Activated T-helper 17 cell treated with anti-CD3 and anti-CD28 coated beads, Interleukin-2, amount 50 U/mL, for 72 hours (primary cell): ENCODE results near the gene CCDC40. TPM values are rescaled to one million over a fixed set of nuclear protein-coding genes. Genes with fewer than 3 reads are reported as not detected.

Experiments used
- ATAC-seq: fragments of 150-1000 bp; cut with Tn5 transposase; replicated peaks from 2 replicates; pipeline ENCODE4 v1.10.0; 2021; ENCODE audit warnings: mild to moderate bottlenecking, moderate library complexity
- H3K27ac Mint-ChIP-seq: one replicate; pipeline ENCODE4 v1.8.0; 2022; ENCODE audit warnings: mixed read lengths
- H3K27me3 Mint-ChIP-seq: one replicate; pipeline ENCODE4 v1.8.0; 2022; ENCODE audit warnings: mixed read lengths
- H3K36me3 Mint-ChIP-seq: one replicate; pipeline ENCODE4 v1.8.0; 2022; ENCODE audit warnings: low read depth, mild to moderate bottlenecking, mixed read lengths
- H3K4me1 Mint-ChIP-seq: one replicate; pipeline ENCODE4 v1.8.0; 2022; ENCODE audit warnings: mixed read lengths
- H3K4me3 Mint-ChIP-seq: one replicate; pipeline ENCODE4 v1.8.0; 2022; ENCODE audit warnings: mild to moderate bottlenecking, mixed read lengths
- H3K9me3 Mint-ChIP-seq: one replicate; pipeline ENCODE4 v1.8.0; 2022; ENCODE audit warnings: mixed read lengths
- total RNA-seq, 2 donors: library from RNA; stranded (reverse); gene quantifications; one replicate each; pipeline ENCODE4 v1.2.3, GENCODE V29; 2022

The CCDC40 gene
- total RNA-seq, 2 donors from 2014 or later, result 0.69 TPM; not detected in 1

DNA sequence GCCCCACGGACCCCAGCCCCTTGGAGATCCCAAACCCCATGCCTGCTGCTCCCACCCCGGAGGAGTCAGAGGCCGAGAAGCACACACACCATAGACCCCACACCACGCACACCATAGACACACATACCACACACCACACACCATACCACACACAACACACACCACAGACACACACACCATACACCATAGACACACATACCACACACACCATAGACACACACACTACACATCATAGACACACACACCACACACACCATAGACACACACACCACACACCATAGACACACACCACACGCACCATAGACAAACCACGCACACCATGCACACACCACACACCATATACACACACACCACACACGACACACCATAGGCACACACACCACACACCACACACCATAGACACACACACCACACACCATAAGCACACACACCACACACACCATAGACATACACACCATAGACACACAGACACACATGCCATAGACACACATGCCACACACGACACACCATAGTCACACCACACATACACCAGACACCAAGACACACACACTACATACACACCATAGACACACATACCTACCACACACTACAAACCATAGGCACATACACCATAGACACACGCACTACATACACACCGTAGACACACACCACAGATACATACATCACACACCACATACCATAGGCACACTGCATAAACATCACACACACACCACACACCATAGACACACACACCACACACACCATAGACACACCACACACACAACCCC, 12.1 kb upstream of the CCDC40 start:
- Mint-ChIP-seq H3K4me3 (no peak overlapping the region), H3K9me3 (no peaks in the 10 kb centered on the region), H3K4me1 (no peaks in the 10 kb centered on the region), H3K27me3 (no peaks in the 10 kb centered on the region), H3K36me3 (no peaks in the 10 kb centered on the region), H3K27ac (no peak overlapping the region)
- no peak for ATAC-seq

DNA sequence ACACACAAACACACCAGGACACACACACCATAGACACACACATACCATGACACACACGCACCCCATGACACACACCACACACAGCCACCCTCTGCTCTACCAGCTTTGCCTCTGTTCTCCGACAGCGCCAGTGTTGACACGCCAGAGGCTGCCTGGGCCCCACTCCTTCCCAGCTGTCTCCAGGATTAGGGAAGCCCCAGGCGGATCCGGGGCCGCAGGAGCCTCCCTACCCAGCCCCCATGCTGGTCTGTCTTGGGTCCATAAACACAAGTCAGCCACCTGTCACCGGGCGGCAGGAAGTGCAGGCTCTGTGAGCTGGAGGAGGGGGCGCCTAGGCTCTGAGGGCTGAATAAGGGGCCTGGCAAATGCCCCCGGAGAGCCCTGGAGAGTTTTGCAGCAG, 11.3 kb upstream of the CCDC40 start:
- ATAC-seq, result no peak
- H3K27ac Mint-ChIP-seq, result no peak overlapping the region
- H3K4me1 Mint-ChIP-seq, result no peaks in the 10 kb centered on the region
- no peaks in the 10 kb centered on the region for H3K9me3 Mint-ChIP-seq
- no peaks in the 10 kb centered on the region for H3K27me3 Mint-ChIP-seq
- H3K4me3 Mint-ChIP-seq, result no peak overlapping the region
- H3K36me3 Mint-ChIP-seq, result no peaks in the 10 kb centered on the region

DNA sequence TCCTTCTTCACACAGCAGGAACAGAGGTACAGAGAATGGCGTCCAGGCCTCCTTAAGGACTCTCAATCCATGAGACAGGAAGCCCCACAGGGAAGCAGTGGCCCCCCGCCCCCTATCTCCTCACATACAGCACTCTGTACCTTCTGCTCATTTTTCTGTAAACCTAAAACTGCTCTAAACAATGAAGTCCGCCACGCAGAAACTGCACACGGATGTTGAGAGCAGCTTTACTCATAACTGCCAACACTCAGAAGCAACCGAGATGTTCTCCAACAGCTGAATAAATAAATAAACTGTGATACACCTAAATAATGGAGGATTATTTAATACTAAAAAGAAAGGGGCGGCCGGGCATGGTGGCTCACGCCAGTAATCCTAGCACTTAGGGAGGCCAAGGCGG, 10.6 kb upstream of the CCDC40 start:
- Mint-ChIP-seq H3K4me3 (no peak overlapping the region), H3K9me3 (no peaks in the 10 kb centered on the region), H3K36me3 (no peaks in the 10 kb centered on the region), H3K27me3 (no peaks in the 10 kb centered on the region), H3K4me1 (no peaks in the 10 kb centered on the region), H3K27ac (no peak overlapping the region)
- no peak for ATAC-seq

DNA sequence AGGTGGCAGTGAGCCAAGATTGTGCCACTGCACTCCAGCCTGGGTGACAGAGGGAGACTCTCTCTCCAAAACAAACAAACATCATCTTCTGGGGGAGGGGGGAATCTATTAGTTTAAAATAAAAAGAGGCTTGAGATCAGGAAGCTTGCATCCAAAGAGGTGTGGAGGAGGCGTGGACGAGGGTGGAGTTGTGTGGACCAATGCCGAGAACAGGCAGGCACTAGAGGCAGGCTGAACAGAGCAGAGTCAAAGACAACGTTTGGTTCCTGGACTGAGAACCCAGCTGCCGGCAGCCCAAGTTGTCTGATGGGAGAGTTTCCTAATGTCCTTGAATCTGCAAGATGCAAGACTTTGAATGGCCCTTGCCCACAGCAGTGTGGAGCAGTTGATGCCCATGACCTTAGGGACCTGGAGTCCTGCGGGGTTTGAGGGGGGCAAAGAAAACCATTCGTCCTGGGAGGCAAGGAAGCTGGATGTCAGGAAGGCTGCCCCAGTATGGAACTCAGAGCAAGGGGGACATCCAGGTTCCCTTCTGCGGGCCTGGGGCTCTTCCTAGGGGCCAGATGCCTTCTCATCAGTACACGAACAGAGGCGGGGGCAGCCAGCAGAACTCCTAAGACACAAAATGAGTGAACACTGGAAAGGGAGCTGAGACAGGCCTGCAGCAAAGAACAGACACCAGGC, 9.9 kb upstream of the CCDC40 start:
- Mint-ChIP-seq H3K27me3 (no peaks in the 10 kb centered on the region), H3K9me3 (no peaks in the 10 kb centered on the region), H3K36me3 (no peaks in the 10 kb centered on the region), H3K27ac (no peak overlapping the region), H3K4me1 (no peaks in the 10 kb centered on the region), H3K4me3 (no peak overlapping the region)
- no peak for ATAC-seq

GRCh38 chr17:80027043-80027435, 9.4 kb upstream of the CCDC40 start:
- no peaks in the 10 kb centered on the region for H3K27me3 Mint-ChIP-seq
- H3K36me3 Mint-ChIP-seq, result no peaks in the 10 kb centered on the region
- no peaks in the 10 kb centered on the region for H3K9me3 Mint-ChIP-seq
- no peak overlapping the region for H3K4me3 Mint-ChIP-seq
- no peak for ATAC-seq
- H3K4me1 Mint-ChIP-seq, result no peaks in the 10 kb centered on the region
- H3K27ac Mint-ChIP-seq, result no peak overlapping the region

DNA sequence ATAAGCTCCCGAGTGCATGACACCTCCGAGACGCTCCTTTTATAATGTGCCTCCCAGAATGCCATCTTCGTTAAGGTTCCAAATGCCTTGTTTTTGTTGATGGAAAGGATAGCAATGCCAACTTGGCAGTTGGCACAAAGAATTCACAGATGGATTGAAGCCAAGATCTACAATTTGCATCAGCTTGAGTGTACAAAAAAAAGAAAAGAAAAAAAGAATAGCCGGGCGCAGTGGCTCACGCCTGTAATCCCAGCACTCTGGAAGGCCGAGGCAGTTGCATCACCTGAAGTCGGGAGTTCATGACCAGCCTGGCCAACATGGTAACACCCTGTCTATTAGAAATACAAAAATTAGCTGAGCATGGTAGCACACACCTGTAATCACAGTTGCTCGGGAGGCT, 8.4 kb upstream of the CCDC40 start:
- Mint-ChIP-seq H3K4me1 (no peaks in the 10 kb centered on the region), H3K27ac (no peak overlapping the region), H3K4me3 (no peak overlapping the region), H3K9me3 (no peaks in the 10 kb centered on the region), H3K36me3 (no peaks in the 10 kb centered on the region), H3K27me3 (no peaks in the 10 kb centered on the region)
- ATAC-seq, result no peak

DNA sequence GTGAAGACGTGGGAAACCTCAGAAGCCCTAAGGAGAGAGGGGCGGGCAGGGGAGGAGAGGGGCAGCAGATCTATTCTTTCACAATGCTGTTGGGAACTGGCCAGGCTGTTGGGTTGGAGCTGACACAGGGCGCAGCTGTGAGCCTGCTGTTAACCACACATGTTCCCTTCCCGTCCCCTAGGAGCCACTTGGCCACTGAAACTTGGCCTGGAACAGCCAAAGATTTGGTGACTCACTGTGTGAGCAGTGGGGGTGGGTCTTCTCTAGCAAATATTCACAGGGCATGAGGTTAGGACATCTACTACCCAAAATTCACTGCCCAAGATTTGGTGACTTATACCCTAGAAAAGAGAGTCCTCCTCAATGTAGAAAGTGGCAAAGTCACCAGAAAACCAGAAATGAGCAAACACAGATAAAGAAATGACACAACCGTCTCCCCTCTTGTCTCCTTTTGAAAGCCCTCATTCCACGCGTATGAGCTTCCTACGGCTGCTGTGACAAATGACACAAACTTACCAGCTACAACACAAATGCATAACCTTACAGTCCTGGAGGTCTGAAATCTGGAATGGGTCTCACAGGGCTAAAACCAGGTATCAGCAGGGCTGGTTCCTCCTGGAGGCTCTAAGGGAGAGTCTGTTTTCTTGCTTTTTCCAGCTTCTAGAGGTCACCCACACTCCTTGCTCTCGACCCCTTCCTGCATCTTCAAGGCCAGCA, 7.0 kb upstream of the CCDC40 start:
- peak; percentile 68 for ATAC-seq
- Mint-ChIP-seq H3K27me3 (no peaks in the 10 kb centered on the region), H3K27ac (no peak overlapping the region), H3K4me3 (no peak overlapping the region), H3K4me1 (no peaks in the 10 kb centered on the region), H3K9me3 (no peaks in the 10 kb centered on the region), H3K36me3 (no peaks in the 10 kb centered on the region)

- no peaks in the 10 kb centered on the region for H3K9me3 Mint-ChIP-seq
- no peak overlapping the region for H3K4me3 Mint-ChIP-seq
- H3K27me3 Mint-ChIP-seq, result no peaks in the 10 kb centered on the region
- H3K36me3 Mint-ChIP-seq, result no peaks in the 10 kb centered on the region
- H3K27ac Mint-ChIP-seq, result no peak overlapping the region
- no peak for ATAC-seq
- peaks cover 5% of the 10 kb centered on the region for H3K4me1 Mint-ChIP-seq
Measured at GRCh38 chr17:80030730-80031410, 5.6 kb upstream of the CCDC40 start.

GRCh38 chr17:80031691-80032430, 4.6 kb upstream of the CCDC40 start:
- Mint-ChIP-seq H3K4me1 (peaks cover 5% of the 10 kb centered on the region), H3K36me3 (no peaks in the 10 kb centered on the region), H3K27me3 (no peaks in the 10 kb centered on the region), H3K27ac (no peak overlapping the region), H3K4me3 (no peak overlapping the region), H3K9me3 (no peaks in the 10 kb centered on the region)
- no peak for ATAC-seq

- no peaks in the 10 kb centered on the region for H3K9me3 Mint-ChIP-seq
- peaks cover 5% of the 10 kb centered on the region for H3K4me1 Mint-ChIP-seq
- no peak for ATAC-seq
- H3K4me3 Mint-ChIP-seq, result no peak overlapping the region
- H3K36me3 Mint-ChIP-seq, result no peaks in the 10 kb centered on the region
- no peaks in the 10 kb centered on the region for H3K27me3 Mint-ChIP-seq
- H3K27ac Mint-ChIP-seq, result no peak overlapping the region
Measured at GRCh38 chr17:80032614-80033171, 3.7 kb upstream of the CCDC40 start.

DNA sequence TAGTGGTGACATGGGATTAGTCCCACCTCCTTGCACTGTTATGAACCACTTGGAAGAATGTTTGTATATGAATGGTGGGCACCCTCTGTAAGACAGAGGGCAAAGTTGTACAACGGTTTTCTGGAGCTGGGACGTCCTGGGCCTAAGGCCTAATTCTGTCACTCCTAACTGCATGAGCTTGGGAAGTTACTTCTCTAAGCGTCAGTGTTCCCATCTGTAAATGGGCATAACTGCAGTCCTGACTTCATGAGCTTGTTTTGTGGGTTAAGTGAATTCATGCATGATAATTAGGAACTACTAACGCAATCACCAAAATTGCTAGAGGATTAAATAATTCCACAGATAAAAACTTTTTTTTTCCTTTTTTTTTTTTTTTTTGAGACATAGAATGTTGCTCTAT, 2.6 kb upstream of the CCDC40 start:
- Mint-ChIP-seq H3K27ac (no peak overlapping the region), H3K9me3 (no peaks in the 10 kb centered on the region), H3K27me3 (no peaks in the 10 kb centered on the region), H3K36me3 (no peaks in the 10 kb centered on the region), H3K4me3 (no peak overlapping the region), H3K4me1 (peaks cover 5% of the 10 kb centered on the region)
- ATAC-seq, result no peak

GRCh38 chr17:80034791-80035686, 1.4 kb upstream of the CCDC40 start:
- peak; percentile 14 for ATAC-seq
- H3K27me3 Mint-ChIP-seq, result no peaks in the 10 kb centered on the region
- no peaks in the 10 kb centered on the region for H3K9me3 Mint-ChIP-seq
- H3K4me1 Mint-ChIP-seq, result peaks cover 5% of the 10 kb centered on the region
- peak overlapping the region; percentile 77 for H3K27ac Mint-ChIP-seq
- peak overlapping the region; percentile 86 for H3K4me3 Mint-ChIP-seq
- no peaks in the 10 kb centered on the region for H3K36me3 Mint-ChIP-seq

GRCh38 chr17:80035687-80035936, 830 bp upstream of the CCDC40 start, which contains the start of gene TBC1D16:
Gene TBC1D16, minus strand, starts transcription at chr17:80035872. Its CDS starts 22,325 bp downstream, at chr17:80013547.
- H3K27me3 Mint-ChIP-seq, result no peaks in the 10 kb centered on the region
- H3K27ac Mint-ChIP-seq, result peak within 1 kb of the TSS; percentile 82
- H3K4me3 Mint-ChIP-seq, result peak within 1 kb of the TSS; percentile 86
- H3K36me3 Mint-ChIP-seq, result no peaks in the 10 kb centered on the region
- H3K9me3 Mint-ChIP-seq, result no peaks in the 10 kb centered on the region
- no peak for ATAC-seq
- H3K4me1 Mint-ChIP-seq, result peaks cover 5% of the 10 kb centered on the region
